Esophagus muscularis mucosa (tissue), 3 donors: ENCODE measurements around the gene SPOCK1.

Experiments used
- CTCF ChIP-seq, 3 experiments: fragments of 200-600 bp in 2 of 3; fragments of 450-650 bp in 1 of 3; sonication (generic) in 2 of 3; IDR thresholded peaks; one replicate each; pipeline ENCODE4 v1.5.1; 2017 to 2019; ENCODE audit warnings: antibody characterized with exemption in 3 of 3, mild to moderate bottlenecking in 2 of 3, moderate library complexity in 1 of 3
- POLR2A ChIP-seq: fragments of 450-650 bp; IDR thresholded peaks from one replicate; pipeline ENCODE4 v1.6.1; 2017; ENCODE audit warnings: antibody characterized with exemption, moderate library complexity, mild to moderate bottlenecking, low read depth
- POLR2AphosphoS5 ChIP-seq, 2 donors: sonication (generic); formaldehyde crosslinking; IDR thresholded peaks; one replicate each; pipeline ENCODE4 v1.6.1; 2017; ENCODE audit warnings: antibody characterized with exemption in 2 of 2

DNA sequence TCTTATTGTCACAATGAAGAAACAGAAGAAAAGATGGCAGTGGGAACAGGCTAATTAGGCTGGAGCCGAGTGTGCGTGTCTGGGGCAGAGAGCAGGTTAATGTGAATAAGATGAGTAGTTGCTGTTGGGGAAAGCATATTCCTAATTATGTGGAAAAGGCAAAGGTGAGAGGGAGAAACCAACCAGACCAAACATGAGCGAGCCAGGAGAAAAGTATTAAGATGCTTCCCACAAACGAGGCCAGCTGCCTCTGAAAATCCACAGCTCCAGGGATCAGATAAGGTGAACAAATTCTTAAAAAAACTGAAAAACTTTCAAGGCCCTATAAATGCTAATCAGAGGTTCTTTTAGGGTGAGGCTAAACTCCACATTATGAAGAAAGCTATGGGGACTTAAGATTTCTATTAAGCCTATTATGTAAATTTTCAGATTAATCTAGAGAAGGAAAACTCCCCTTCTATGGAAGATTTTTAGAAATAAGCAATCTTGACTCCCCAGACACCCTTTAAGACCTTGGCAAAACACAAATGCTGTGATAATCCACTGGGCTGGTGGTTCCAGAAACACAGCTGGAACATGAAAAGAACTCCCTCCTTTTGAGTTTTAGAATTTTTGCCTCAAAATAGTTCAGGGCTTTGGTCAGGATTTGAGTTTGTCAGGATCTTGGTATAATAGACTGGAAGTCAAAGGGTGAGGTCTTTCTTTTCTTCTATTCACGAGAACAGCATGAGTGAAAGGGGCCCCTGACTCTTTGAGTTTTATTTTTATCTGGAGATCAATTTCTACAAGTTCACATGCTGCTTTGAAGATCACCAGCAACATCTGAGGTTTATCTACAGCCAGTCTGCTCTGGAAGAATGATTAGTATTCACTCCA, 238.1 kb downstream of the SPOCK1 start:
- TF ChIP-seq POLR2A (no peak), CTCF (IDR thresholded peaks at IDR 0.05) (no peak), POLR2AphosphoS5 (IDR thresholded peaks at IDR 0.05) (no peak)
